ENCODE results near the gene CA7.
A peak's percentile ranks its signal among the peaks of the same experiment; 100 is the strongest.

DNA sequence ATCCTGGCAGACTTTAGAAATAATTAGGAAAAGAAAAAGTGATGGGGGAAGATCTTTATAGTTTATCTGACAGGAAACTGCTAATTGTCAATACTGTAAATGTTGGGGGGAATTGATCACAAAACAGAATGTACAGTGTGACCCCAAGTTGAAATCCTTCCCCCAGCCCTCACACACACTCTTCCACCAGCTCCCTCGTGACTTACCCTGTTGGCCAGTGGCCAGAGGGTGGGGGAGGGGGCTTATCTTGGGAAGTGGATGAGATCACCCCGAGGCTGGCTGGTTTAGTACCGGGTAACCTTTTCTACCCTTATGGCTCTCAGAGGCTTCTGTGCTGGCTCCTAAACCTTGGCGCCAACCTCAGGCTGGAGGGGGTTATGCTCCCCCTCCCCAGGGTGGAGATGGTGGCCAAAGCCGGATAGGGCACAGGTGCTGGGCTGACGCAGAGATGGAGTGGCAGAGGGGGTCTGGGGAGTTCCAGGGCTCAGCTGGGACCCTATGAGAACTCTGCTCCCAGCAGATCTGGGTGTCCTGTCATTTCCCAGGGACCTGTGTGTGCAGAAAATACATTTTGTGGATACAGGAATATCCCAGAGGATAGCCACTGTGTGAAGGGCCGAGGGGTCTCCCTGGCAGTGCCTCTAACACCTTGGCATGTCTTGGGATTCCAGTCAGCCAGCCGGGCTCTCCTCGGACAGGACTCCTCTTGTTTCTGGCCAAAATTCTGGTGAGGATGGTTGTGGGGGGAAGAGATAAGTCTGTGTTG is 55.9 kb downstream of the CA7 start:
- TF ChIP-seq CTCF (IDR thresholded peaks at IDR 0.05): no peak
- peak; percentile 36 for TF ChIP-seq POLR2A (IDR thresholded peaks at IDR 0.05)

All from transverse colon (tissue), 3 donors.